ENCODE measurements around the gene TP53BP2. TPM values are rescaled to one million over a fixed set of nuclear protein-coding genes. Genes with fewer than 3 reads are reported as not detected.

TP53BP2 gene
- total RNA-seq, 1 donor from 2014 or later = 22.6 TPM

DNA sequence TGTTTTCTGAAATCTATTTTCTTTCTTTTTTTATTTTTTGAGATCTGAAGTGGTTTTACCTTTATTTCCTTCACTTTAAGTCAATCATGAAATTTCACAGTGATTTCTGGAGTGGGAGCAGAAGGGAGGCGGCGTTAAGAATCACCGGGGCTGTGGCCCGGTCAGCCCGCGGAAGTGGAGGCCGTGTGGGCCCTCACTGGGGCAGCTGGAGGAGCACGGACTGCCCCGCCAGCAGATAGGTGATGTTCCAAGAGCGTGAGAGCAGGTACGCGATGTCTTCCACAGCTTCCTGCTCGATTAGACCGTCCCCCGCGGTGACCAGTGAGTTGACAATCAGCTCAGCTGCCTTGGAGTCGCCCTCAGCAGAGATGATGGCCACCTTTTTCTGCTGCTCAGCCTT lies 10.6 kb upstream of the TP53BP2 start:
- Histone ChIP-seq H3K4me3 (ENCODE audit: low read depth, low read length) (no peak overlapping the region), H3K36me3 (ENCODE audit: control insufficient read depth, insufficient read depth, low read length) (no peaks in the 10 kb centered on the region), H3K27me3 (ENCODE audit: control insufficient read depth, insufficient read depth, low read length) (no peaks in the 10 kb centered on the region)
- TF ChIP-seq, protein P1, sequence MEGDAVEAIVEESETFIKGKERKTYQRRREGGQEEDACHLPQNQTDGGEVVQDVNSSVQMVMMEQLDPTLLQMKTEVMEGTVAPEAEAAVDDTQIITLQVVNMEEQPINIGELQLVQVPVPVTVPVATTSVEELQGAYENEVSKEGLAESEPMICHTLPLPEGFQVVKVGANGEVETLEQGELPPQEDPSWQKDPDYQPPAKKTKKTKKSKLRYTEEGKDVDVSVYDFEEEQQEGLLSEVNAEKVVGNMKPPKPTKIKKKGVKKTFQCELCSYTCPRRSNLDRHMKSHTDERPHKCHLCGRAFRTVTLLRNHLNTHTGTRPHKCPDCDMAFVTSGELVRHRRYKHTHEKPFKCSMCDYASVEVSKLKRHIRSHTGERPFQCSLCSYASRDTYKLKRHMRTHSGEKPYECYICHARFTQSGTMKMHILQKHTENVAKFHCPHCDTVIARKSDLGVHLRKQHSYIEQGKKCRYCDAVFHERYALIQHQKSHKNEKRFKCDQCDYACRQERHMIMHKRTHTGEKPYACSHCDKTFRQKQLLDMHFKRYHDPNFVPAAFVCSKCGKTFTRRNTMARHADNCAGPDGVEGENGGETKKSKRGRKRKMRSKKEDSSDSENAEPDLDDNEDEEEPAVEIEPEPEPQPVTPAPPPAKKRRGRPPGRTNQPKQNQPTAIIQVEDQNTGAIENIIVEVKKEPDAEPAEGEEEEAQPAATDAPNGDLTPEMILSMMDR (IDR thresholded peaks at IDR 0.05; ENCODE audit: insufficient read depth, low read length, severe bottlenecking) = no peak
- DNase-seq (ENCODE audit: low read depth) (no peak), FAIRE-seq (no peak)

DNA sequence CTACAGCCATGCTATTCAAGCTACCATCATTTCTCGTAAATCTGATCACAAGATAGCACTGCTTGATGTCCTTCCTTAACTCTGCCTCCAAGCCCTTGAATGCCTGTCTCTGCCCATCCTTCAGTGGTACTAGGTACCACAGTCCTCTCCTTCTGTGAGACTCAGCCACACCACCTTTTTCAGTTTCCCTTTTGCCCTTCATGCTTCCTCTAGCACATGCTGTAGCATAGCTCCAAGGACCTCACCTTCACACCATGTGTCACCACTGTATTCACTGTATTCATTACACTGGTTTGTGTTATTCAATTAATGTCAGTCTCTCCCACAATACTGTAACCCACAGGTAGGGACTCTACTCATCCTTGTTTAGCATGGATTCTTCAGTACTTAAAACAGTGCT lies 8.0 kb upstream of the TP53BP2 start:
- TF ChIP-seq, protein P1 (IDR thresholded peaks at IDR 0.05; ENCODE audit: insufficient read depth, low read length, severe bottlenecking) = no peak
- FAIRE-seq (no peak), DNase-seq (ENCODE audit: low read depth) (no peak)
- no peak overlapping the region for H3K4me3 ChIP-seq (ENCODE audit: low read depth, low read length)
- no peaks in the 10 kb centered on the region for H3K27me3 ChIP-seq (ENCODE audit: control insufficient read depth, insufficient read depth, low read length)
- H3K36me3 ChIP-seq (ENCODE audit: control insufficient read depth, insufficient read depth, low read length) = no peaks in the 10 kb centered on the region

DNA sequence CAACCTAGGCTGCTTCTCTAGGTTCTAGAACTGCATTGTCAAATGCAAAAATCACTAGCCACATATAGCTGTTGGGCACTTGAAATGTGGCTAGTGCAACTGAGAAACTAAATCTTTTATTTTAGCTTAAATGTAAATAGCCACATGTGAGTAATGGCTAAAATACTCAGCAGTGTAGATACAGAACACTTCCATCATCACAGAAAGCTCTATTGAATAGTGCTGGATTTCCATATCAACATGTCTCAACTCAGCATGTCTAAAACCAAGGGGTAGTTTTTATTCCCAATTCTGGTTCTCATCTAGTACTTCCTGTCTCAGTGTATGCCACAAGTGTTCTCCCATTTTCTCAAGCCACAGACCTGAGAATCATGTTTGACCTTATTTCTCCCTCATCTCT lies 7.5 kb upstream of the TP53BP2 start:
- H3K36me3 ChIP-seq (ENCODE audit: control insufficient read depth, insufficient read depth, low read length) = no peaks in the 10 kb centered on the region
- H3K27me3 ChIP-seq (ENCODE audit: control insufficient read depth, insufficient read depth, low read length) = no peaks in the 10 kb centered on the region
- DNase-seq (ENCODE audit: low read depth) (peak; percentile 63), FAIRE-seq (no peak)
- TF ChIP-seq, protein P1 (IDR thresholded peaks at IDR 0.05; ENCODE audit: insufficient read depth, low read length, severe bottlenecking) = no peak
- no peak overlapping the region for H3K4me3 ChIP-seq (ENCODE audit: low read depth, low read length)

DNA sequence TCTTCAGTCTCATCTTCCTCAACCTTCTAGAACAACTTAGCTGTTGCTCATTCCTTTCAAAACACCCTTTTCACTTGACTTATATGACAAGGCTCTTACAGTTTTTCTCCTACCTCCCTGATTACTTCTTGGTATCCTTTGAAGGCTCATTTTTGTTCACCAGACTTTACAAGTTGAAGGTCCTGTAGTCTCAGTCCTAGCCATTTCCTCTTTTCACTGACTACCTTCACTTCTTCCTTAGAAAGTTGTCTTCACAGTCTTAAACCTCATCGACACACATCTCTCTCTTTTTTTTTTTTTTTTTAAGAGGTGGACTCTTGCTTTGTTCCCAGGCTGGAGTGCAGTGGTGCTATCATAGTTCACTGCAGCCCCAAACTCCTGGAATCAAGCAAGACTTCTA lies 6.6 kb upstream of the TP53BP2 start:
- TF ChIP-seq, protein P1 (IDR thresholded peaks at IDR 0.05; ENCODE audit: insufficient read depth, low read length, severe bottlenecking) = no peak
- FAIRE-seq = no peak
- no peak overlapping the region for H3K4me3 ChIP-seq (ENCODE audit: low read depth, low read length)
- no peaks in the 10 kb centered on the region for H3K36me3 ChIP-seq (ENCODE audit: control insufficient read depth, insufficient read depth, low read length)
- no peak for DNase-seq (ENCODE audit: low read depth)
- H3K27me3 ChIP-seq (ENCODE audit: control insufficient read depth, insufficient read depth, low read length) = no peaks in the 10 kb centered on the region

DNA sequence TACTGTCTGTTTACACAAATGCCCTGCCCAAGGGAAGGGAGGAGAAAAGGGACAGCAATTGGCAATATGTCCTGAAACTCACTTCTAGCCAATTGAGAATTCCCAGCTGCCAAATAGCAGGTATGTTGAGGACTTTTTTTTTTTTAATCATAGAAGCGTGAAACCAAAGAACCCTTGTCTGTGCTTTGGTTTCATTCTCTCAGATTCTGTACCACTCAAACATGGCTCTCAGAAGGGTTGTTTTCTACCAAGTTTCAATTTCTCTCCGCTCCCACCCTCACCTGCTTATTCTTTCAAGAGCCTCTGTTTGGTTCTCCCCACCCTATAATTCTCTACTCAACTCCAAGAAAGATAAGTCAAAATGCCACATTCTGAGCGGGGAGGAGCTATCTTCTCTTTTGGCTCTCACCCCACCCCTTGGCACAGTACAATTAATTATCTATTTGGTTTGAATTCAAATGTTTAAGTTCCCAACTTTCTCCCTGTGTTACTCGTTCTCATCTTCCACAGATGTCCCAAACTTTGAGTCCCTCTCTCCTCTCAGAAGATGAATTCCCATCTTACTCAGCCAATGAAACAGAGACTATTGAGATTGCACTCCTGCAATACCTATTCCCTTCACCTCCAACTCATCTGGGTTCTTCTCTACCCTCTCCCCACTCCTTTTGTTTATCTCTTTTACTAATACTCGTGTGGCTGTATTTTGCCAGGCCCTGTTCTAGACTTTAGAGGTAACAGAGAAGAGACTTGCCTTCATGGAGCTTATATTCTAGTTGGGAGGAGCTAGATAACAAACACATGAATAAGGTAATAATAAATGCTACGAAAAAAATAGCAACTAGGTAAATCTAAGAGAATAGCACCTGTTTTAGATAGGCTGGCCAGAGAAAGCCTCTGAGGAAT lies 3.9 kb upstream of the TP53BP2 start:
- no peaks in the 10 kb centered on the region for H3K27me3 ChIP-seq (ENCODE audit: control insufficient read depth, insufficient read depth, low read length)
- FAIRE-seq = no peak
- DNase-seq (ENCODE audit: low read depth) = no peak
- no peaks in the 10 kb centered on the region for H3K36me3 ChIP-seq (ENCODE audit: control insufficient read depth, insufficient read depth, low read length)
- no peak overlapping the region for H3K4me3 ChIP-seq (ENCODE audit: low read depth, low read length)
- TF ChIP-seq, protein P1 (IDR thresholded peaks at IDR 0.05; ENCODE audit: insufficient read depth, low read length, severe bottlenecking) = no peak

Data from bronchial epithelial cell (primary cell).